Placental epithelial cell (primary cell): ENCODE measurements around the gene RNASE13. TPM values are rescaled to one million over a fixed set of nuclear protein-coding genes. Genes with fewer than 3 reads are reported as not detected.

ENCODE experiments used
- total RNA-seq: library from RNA; depleted of rRNA; stranded (reverse); fragments of >200 nt; gene quantifications from 2 replicates; pipeline ENCODE4 v1.2.3, GENCODE V29; 2012

The RNASE13 gene, protein sequence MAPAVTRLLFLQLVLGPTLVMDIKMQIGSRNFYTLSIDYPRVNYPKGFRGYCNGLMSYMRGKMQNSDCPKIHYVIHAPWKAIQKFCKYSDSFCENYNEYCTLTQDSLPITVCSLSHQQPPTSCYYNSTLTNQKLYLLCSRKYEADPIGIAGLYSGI
- total RNA-seq, result not detected in 2 replicates

DNA sequence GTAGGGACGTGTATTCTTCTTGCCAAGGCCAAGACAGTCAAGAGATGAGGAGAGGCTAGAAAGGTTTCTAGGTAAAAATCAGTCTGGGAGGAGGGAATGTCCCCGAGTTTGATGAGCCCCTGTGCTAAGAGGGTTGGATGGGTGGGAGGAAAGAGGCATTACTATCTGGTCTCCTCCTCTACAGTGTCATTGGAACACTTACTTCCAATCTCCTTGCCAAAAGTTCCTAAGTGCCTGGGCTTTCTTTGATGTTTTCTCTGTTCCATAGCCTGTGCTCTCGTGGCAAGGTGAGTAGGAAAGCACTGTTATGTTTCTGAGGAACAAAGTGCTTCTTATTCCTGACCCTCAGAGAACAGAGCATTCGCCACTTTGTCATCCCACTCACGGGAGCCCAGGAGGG lies at the start of gene RNASE13:
TSS of gene RNASE13 (minus strand) at position 101 of the 400 bp plus-strand sequence. CDS start 519 bp downstream, outside the sequence.

GRCh38 chr14:21070083-21070609 lies 35.5 kb upstream of the RNASE13 start, which contains the start of gene ARHGEF40:
ARHGEF40 (plus strand) TSS chr14:21070304; CDS start chr14:21070397, 93 bp downstream.

GRCh38 chr14:21057803-21058675 lies 23.4 kb upstream of the RNASE13 start, which contains the start of gene RNASE8:
RNASE8 (plus strand) TSS chr14:21057822; CDS start chr14:21057893, 71 bp downstream.

DNA sequence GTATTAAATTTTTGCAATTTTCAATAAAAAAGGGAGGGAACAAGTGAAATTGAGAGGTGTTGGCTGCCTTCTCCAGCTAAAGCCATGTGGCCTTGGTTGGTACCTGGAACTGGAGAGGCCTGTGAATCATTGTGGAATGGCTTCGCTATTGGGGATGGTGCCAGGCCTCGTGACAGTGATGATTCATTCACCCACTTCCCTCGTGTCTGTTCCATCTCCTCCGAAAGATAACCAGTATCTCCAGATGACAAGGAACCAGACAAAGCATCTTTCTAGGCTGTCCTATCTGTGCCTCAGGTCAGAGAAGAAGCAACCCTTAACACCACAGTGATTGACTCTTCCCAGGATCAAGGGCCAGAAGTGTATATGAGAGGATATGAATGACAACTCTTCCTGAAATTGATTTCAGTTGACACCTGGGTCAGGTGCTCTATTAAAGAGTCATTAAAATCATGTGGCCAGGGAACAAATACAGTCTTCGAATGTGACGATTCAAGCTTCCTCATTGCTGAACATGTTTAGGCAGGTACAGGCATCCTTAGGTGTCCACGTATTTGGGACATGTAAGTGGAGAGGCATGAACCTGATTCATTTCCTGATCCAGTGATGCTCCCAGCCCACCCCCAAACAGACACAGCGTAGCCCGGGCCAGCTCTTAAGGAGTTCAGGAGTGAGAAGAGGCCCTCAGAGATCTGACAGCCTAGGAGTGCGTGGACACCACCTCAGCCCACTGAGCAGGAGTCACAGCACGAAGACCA lies 7.2 kb upstream of the RNASE13 start, which contains the start of gene RNASE7:
TSS of gene RNASE7 (plus strand) at position 687 of the 758 bp plus-strand sequence. CDS start 631 bp downstream, outside the sequence.

DNA sequence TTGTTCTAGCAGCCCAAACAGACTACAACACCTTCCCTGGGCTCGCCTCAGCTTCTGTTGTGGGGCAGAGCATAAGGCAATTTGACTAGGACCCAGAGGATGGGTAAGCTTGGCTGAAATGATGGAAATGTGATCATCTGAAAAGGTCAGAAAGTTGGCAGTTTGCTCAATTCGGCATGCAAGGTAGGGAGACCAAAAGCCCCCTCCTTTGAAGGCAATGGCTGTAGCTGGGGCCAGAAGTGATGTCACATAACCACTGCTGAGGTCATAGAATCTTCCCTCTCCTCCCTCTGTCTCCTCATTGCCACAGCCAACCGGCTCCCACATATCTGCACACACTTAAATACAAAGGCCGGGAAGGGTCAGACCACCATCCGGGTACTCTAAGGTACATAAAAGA lies 4.7 kb downstream of the RNASE13 start, which contains the start of gene TPPP2:
TSS of gene TPPP2 (plus strand) at position 301 of the 400 bp plus-strand sequence. CDS start 365 bp downstream, outside the sequence.

GRCh38 chr14:21024585-21025370 lies 9.8 kb downstream of the RNASE13 start, which contains the start of gene NDRG2:
NDRG2 (minus strand) TSS chr14:21025061; CDS start chr14:21023315, 1,746 bp downstream.

GRCh38 chr14:20998674-20999366 lies 35.8 kb downstream of the RNASE13 start, which contains the start of gene SLC39A2:
SLC39A2 (plus strand) TSS chr14:20999293; CDS start chr14:20999447, 154 bp downstream.

GRCh38 chr14:20989787-20990600 lies 44.6 kb downstream of the RNASE13 start, which contains the start of gene METTL17:
METTL17 (plus strand) TSS chr14:20989980; CDS start chr14:20990003, 23 bp downstream.

Other genes with a start within 250 kb of the RNASE13 start
- gene RNASE1, start 232.0 kb downstream of the RNASE13 start, total RNA-seq, result 0.39 and 0.87 TPM in 2 replicates
- gene RNASE3, start 143.4 kb downstream of the RNASE13 start, total RNA-seq, result not detected in 2 replicates
- not detected in 2 replicates for gene RNASE2, start 79.3 kb downstream of the RNASE13 start, total RNA-seq
- 65.2 and 66.5 TPM in 2 replicates for gene METTL17, start 44.8 kb downstream of the RNASE13 start, total RNA-seq
- 1.4 and 3.9 TPM in 2 replicates for gene SLC39A2, start 35.5 kb downstream of the RNASE13 start, total RNA-seq
- 8.5 and 98.9 TPM in 2 replicates for gene NDRG2, start 9.7 kb downstream of the RNASE13 start, total RNA-seq
- gene TPPP2, start 4.6 kb downstream of the RNASE13 start, total RNA-seq, result not detected in 2 replicates
- gene RNASE7, start 7.6 kb upstream of the RNASE13 start, total RNA-seq, result not detected in 2 replicates
- not detected in 2 replicates for gene RNASE8, start 23.0 kb upstream of the RNASE13 start, total RNA-seq
- gene ARHGEF40, start 35.5 kb upstream of the RNASE13 start, total RNA-seq, result 47.2 and 59.7 TPM in 2 replicates
- 4.8 and 8.6 TPM in 2 replicates for gene ZNF219, start 63.8 kb upstream of the RNASE13 start, total RNA-seq
- 0.33 TPM in 1 of 2 replicates, not detected in the other for gene TMEM253, start 66.3 kb upstream of the RNASE13 start, total RNA-seq
- gene OR5AU1, start 121.3 kb upstream of the RNASE13 start, total RNA-seq, result not detected in 2 replicates
- gene HNRNPC, start 234.6 kb upstream of the RNASE13 start, total RNA-seq, result 435 and 934 TPM in 2 replicates
- not detected in 2 replicates for gene RPGRIP1, start 245.3 kb upstream of the RNASE13 start, total RNA-seq